NCI-H2107 (cell line): Measurements from ENCODE around the gene VWA3B.
"Not testable (repeated sequence)": the region's sequence is repeated elsewhere in the genome, so short reads cannot be mapped to it uniquely, and the experiment has no call there.

ENCODE experiments used
- DNase-seq: peaks from one replicate; lab custom pipeline; 2025; lab: John Stamatoyannopoulos, UW

The VWA3B gene

GRCh38 chr2:98134172-98135005 lies 47.4 kb downstream of the VWA3B start:
- DNase-seq = no peak

GRCh38 chr2:98137196-98137595 lies 50.2 kb downstream of the VWA3B start:
- no peak for DNase-seq

- DNase-seq = not testable (repeated sequence)
Observed at GRCh38 chr2:98138978-98139377, 52.0 kb downstream of the VWA3B start.

- no peak for DNase-seq
Observed at GRCh38 chr2:98140210-98140609, 53.2 kb downstream of the VWA3B start.

DNA sequence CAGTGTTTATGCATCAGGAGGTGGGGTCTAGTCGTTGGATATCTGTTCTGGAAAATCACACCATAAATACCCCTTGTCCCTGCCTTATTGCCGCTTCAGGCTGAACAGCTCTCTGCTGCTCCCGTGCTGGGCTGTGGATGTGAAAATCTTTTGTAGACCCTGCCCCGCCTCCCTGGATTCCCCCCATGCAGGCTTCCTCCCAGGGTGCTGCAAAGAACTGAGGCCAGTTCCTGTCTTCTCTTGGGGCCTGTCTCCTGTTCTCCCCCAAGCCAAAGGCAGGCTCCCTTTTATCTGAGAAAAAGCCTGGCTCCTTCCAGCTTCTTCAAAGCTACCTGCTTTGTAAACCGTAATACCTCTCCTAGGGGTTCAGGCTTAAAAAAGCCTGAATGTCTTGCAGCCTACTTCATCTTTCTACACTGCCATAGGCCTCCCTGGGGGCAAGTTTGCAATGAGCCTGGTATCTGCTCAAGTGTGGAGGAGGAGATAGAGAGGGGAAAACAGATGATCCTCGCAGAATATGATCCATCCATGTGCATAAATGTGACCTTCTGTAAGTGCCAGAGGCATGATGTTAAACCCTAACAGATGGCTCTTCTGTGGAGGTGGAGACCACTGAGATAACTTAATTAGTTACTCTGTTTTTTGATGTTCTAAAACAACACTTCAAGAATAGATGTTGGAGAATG lies 55.3 kb downstream of the VWA3B start:
- no peak for DNase-seq

GRCh38 chr2:98145070-98145469 lies 58.1 kb downstream of the VWA3B start:
- DNase-seq = no peak

DNA sequence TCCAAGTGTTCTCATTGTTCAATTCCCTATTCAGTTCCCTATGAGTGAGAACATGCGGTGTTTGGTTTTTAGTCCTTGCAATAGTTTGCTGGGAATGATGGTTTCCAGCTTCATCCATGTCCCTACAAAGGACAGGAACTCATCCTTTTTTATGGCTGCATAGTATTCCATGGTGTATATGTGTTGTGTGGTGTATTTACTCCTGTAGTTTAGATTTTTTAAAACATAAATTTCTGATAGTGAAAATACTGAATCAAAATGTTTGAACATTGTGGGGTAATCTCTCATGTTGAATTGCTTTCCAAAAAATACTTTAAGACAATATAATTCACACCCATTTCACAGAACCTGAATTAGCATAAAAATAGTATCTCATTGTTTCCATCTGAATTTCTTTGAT lies 60.9 kb downstream of the VWA3B start:
- not testable (repeated sequence) for DNase-seq

DNA sequence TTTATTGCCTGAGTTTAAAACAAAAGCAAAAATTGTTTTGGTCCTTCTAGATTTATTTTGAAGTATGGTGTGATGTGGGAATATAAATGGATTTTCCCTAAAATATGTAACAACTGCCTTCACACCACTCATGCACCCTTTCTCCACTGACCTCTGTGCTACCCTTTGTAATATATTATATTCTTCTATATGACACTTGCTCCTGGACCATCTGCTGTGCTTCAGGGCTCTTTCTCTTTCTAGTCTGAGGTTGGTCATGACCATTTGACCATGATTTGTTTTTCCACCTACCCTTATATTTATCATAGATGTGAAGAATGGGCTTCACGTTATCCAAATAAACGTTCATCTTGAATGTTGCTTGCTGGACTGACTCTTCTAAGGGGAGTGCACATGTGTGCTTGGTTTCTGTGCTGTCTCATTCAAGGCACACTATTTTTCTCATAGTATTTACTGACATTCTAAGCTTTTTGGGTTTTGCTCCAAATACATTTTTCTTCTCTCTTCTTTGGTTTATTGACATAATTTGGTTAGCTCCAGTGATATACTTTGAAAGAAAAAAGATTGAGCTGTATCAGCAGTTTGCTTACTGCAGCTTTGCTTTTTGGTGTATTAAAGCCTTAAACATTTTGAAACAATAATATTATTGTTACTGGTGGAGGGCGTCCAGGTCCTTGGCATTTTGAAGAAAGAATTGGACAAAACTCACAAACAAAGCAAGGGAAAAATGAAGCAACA lies 61.8 kb downstream of the VWA3B start:
- no peak for DNase-seq

DNA sequence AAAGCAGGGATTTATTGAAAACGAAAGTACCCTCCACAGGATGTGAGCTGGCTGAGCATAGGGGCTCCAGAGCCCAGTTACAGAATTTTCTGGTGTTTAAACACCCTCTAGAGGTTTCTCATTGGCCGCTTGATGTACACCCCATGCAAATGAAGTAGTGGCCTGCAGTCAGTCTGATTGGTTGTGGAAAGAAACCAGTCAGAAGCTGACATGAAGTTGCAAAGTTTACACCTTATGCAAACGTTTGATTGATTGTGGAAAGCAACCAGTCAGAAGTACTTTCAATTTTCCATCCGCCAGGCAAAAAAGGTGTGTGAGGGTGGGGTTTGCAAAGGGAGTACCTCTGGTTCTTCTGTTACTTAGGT lies 62.3 kb downstream of the VWA3B start:
- DNase-seq = no peak

DNA sequence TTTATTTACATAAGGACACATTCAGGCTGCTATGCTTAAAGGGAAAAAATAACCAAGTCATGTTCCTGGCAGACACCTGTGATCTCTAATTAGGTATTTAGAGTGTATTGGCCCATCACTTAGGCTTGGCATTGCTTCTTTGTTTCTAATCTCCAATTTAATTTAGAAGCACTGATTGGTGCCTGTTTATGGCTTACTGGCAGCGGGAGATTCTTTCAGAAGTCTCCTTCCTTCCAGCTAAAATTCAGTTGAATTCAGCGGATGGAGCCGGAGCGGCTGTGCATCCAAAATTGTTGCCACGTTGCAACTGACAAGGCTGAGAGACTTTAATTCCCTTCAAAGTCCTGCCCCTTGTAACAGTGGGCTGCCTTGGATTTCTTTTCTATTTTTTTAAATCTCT lies 66.5 kb downstream of the VWA3B start:
- DNase-seq = no peak

GRCh38 chr2:98155291-98155690 lies 68.3 kb downstream of the VWA3B start:
- DNase-seq = no peak

DNA sequence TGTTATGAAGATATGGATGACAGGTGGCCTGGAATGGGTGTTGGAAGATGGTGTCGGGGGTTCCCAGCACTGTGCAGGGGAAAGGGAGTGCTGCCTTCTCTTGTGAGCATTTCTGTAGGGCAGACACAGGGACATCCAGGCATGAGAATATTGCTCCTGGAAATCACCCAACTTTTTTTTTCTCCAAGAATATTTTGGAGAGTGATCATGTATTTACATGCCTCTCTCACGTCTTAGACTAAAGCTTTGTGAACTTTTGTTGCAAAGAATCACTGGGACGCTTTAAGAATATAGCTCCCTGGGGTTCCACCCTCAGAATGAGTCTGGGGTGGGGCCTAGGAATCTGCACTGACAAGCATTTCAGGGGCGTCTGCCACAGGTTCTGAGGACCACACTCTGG lies 68.7 kb downstream of the VWA3B start:
- DNase-seq = no peak

DNA sequence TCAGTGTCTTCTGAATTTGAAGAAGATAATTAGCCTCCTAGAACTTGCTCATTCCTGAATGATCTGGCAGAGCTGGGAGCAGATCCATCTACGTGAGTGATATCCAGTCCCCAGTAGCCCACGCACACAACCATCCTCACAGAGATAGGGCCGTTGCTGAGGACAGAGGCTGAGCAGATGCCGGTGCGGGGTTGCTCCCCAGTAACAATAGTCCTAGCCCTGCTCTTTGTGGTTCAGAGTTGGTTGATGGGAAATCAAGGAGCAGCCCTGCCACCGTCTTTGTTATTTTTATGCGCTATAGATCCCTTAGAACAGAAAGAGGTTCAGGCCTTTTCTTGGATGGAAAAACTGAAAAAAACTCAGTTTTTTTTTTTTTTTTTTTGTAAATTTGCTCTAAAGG lies 69.3 kb downstream of the VWA3B start:
- DNase-seq = no peak

DNA sequence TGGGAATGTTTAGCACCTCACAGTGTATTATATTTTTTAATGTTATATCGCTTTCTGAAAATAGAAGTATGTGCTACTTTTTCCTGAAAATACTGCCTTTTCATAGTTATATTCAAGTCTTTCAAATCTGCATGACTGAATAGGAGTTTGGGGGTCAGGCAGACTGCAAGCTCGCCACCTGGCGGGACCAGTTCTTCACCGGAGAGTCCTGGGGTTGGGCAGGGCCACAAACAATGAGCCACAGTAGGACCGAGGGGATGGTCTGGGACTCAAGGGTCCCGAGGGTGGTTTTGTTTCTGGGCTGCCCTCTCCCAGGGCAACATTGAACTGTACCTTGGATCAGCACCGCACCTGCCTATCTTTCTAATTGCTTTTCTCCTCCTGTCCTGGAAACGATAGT lies 70.6 kb downstream of the VWA3B start:
- DNase-seq = no peak

DNA sequence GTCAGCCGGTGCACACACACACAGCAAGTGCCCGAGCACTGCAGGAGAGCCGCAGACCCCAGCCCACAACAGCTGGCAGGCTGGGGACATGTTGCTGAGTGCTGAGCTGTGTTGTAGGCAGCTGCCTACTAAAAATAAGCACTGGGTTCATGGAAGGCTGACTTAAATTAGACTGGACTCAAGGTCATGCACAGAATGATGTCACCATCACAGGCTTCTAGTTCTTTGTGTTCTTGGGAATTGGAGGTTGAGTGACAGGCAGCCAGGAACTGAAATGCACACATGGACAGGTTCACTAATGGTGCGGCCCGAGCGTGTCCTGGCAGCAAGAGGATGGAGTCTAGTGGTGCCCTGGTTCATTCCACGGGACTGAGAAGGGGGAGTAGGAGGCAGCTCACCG lies 71.3 kb downstream of the VWA3B start:
- no peak for DNase-seq

DNA sequence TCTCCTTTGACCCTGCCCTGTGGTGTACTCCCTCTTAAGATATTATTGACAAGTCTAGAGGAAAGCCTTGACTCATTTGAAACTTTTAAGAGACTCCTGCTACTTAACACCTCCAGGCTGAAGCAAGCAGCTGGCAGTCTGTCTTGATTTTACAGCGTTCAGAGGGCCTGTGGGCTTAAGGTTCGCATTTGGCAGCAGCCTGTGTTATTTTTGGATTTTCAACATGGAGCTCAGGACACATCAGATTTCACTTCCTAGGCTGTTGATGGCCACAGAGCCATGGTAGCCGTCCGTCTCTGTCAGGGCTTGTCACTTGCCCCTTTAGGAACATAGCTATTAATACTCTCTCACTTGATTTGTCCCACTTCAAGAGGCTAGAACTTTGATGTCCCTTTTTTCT lies 73.6 kb downstream of the VWA3B start:
- DNase-seq = no peak

DNA sequence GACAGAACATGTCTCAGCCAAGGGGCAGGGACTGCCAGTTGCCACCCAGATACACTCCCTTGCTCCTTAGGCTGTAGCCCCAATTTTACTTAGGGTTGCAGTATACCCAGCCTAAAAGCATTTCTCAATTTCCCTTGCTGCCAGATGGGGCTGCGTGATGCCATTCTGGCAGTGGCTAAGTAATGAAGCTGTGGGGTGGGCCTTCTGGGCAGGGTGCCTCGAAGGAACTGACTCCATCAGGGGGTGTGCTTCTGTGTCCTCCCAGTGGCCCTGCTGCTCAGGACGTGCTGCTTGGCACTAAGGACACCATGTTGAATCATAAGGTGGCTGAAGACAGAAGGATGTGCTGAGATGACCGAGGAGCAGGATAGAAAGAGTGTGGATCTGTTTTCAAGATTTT lies 74.2 kb downstream of the VWA3B start:
- no peak for DNase-seq

DNA sequence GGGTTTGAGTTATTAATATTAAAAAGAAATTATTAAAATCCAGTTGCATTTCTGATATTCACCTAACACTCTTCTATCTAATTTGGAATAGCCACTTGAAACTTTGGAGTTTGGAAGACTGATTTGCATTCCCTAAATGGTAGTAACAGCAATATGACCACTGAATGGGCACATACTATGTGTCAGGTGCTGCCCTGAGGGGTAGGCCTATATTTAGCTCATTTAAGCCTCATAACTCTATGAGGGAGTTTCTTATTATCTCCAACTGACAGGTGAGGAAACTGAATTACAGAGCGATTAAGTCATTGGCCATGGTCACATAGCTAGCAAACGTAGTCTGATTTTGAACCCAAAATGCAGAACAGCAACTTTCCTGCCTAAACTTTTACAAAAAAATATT lies 77.3 kb downstream of the VWA3B start:
- no peak for DNase-seq

DNA sequence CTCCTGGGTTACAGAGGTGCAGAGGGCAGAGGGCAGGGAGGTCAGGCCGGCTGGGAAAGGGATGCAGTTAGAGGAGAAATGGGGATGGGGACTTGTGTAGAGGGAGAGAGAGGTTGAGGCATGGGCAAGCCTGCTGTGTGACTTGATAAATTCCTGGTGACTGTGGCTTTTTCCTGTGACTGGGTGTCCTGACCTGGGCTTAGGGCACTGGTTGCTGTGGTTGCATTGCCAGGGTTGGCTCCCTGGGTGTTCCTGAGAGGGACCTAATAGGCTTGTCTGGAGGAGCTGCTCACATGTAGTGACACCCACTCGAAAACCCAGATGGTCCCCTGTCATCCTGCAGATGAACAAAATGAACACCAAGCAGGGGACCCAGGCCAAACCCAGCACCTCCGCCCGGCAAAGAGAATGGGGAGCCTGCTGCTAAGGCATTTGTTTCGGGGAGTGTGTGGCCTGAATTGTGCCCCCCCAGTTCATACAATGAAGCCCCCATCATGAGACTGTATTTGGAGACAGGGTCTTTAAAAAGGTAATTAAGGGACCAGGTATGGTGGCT lies 78.6 kb downstream of the VWA3B start:
- DNase-seq = no peak

DNA sequence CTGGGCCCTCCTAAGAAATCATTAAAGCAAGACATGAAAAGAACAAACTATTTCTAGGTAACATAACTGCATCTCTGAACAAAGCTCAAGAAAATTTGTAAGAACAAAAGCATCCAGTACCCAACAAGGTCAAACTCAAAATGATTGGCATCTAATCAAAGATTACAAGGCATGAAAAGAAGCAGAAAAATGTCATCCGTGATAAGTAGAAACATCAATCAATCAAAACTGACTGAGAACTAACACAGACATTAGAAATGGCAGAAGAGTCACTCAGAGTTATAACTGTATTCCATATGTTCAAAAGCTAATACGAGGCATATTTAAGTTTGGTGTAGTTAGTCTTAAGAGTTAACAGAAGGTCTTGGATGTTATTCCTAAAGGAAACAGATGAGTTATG lies 80.9 kb downstream of the VWA3B start:
- no peak for DNase-seq

- DNase-seq = no peak
Observed at GRCh38 chr2:98170076-98170475, 83.1 kb downstream of the VWA3B start.

DNA sequence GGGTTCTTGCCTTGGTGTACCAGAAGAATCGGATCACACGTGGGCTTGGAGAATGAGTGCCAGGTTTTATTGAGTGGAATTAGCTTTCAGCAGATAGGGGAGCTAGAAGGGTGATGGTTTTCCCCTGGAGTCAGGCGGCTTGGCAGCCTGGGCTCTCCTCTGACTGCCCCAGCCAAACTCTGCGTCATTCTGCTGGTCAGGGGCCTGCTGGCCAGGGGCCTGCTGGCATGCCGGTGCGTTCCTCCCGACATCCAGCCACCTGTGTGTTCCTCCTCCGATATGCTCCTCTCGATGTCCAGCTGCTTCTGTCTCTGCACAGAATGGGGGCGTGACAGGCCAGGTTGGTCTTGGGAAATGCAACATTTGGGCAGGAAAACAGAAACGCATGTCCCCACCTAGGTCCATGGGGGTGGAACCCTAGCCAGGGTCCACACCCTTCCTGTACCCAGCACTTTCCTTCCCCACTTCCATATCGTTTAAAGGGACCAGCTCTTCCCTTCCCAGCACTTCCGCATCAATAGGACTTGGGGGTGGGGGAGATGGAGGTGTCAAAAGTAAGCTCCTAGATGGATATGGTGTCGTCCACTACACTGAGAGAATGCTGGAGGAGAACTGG lies 85.3 kb downstream of the VWA3B start:
- no peak for DNase-seq
